DMS53 (cell line): ENCODE results near the gene ADAM12.
"Not testable (repeated sequence)": the region's sequence is repeated elsewhere in the genome, so short reads cannot be mapped to it uniquely, and the experiment has no call there.

ENCODE experiments used
- DNase-seq: peaks from one replicate; lab custom pipeline; 2025; lab: John Stamatoyannopoulos, UW

The ADAM12 gene

DNA sequence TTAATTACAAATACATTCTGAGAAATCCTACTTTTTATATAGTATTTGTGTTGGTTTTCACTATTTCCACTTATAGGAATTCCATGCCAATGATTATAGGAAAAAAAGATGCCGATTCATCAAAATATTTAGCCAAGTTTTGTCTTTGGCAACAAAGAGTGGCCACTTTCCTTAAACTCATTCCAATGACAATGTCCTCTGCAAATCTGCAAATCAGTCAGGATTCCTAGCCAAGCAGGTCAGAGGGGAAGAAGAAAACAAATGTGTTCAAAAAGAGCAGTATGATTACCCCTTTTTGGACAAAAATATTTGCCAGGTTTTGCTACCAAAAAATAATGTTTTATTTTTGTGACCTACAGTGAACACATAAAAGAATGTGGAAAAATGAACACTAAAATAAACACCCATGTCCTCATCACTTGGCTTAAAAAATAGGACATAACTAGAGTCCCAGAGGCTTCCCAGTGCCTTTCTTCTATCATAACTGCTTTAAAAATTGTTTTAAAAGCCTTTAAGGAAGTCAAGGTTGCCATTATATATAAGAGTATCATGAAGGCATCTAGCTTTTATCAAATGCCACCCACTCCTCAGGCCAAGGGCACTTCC, 125.9 kb downstream of the ADAM12 start:
- DNase-seq, result no peak

DNA sequence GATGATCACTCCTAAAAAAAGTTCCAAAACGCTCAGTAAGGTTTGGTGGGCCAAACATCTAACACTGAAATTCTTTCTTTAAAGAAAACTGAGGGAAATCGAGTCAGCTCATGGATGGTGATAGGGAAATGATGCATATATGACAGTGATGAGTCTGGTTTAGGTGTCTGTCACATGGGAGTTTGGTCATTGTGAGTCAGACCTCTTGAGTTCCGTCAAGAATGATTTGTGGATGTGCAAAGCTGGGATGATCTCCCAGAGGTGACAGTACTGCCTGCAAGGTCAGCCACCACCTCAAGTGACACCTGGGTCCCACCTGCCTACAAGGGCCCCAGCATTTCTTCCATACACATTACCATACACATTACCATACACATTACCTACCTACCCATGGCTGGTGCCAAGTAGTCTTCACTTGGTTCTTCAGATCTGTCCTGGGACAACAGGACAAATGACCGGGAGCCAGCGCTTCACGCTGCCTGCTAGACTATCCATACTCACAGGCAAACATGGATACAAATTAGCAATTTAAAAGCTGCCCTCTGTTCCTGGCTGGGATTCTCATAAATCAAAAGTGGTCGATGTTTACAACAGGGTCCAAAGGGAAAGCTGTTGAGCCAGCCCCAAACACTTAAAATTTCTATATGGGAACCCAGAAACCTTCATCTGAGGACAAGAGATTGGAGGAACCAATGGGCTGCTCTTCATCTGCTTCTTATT, 128.4 kb downstream of the ADAM12 start:
- DNase-seq, result peak; percentile 63

DNA sequence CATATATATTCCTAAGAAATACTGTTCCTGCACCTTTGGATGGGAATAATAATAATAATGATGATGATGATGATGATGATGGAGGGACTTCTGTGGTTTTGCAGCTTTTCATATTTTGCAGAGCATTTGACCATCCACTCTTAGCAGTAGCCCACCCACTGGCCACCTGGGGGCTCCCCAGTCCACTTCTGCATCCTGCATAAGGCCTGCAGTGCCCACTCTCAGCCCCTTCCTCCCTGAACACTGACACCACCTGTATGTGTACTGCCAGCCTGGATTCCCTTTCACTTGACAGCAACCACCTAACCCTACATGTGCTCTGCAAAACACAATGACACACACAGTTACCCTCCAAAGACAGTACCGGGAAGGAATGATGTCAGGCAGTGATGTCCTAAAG, 131.4 kb downstream of the ADAM12 start:
- no peak for DNase-seq

DNA sequence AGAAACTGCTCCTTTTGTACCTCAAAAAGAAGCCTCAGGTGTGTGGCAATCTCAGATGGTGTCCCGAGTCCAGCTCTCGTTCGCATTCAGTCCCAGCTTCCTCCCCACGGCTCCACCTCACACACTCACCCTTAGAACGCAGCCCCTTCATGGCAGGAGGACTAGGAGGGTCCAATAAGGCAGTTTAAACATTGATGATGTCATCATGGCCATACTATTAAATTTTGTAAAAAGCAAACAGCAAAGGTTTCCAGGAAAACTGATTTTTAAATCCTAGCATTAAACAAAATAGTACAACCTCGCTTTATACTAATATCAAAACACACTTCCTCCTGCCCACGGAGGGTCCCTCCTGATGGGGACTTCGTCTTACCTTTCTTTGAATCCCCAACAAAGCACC, 133.0 kb downstream of the ADAM12 start:
- no peak for DNase-seq

DNA sequence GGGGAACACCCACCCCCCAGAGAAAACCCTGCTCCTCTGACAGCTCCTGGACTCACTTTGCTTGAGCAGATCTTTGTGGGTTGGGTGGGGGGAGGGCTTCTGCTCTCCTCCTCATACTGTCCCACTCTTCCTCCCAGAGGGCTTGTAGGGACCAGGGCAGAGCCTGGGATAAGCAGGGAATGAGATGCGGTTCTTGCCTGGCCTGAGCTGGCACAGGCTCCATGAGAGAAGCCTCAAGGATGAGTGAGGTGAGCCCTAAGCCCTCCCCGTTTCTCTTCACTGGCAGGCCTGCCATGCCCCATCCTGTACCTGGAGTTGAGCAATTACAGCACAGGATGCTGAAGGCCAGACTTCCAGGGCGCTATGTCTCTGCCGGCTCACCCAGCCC, 134.7 kb downstream of the ADAM12 start:
- no peak for DNase-seq

DNA sequence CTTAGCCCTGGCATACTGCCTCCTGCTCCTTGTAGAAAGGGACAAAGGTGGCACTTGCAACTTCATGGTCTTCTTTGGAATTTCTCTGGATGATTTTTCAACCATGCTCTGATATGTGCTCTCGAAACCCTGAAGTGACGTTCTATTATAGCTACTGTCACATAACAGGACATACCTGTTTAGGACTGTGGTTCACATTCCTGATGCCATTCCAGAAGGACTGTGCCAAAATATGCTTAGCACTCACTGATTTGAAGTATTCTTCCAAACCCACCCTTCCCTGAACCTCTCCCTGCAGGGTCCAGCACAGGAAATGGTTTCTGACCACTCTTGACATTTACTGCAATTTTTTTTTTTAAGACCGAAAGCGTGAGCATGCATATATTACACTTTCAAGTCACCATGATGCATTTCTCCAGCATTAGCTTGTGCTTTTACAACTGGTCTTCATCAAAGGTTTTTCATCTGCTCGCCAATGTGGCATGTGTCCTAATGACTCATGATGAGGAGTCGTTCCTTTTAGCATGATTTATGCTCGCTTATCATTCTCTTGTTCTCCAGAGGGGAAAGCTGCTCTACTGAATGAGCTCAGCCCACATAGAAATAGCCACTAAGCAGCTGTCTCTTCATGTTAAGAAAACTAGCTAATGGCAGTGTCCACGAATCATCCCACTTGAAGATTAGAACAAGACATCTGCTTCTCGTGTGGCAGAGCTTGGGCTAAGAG, 135.2 kb downstream of the ADAM12 start:
- no peak for DNase-seq

DNA sequence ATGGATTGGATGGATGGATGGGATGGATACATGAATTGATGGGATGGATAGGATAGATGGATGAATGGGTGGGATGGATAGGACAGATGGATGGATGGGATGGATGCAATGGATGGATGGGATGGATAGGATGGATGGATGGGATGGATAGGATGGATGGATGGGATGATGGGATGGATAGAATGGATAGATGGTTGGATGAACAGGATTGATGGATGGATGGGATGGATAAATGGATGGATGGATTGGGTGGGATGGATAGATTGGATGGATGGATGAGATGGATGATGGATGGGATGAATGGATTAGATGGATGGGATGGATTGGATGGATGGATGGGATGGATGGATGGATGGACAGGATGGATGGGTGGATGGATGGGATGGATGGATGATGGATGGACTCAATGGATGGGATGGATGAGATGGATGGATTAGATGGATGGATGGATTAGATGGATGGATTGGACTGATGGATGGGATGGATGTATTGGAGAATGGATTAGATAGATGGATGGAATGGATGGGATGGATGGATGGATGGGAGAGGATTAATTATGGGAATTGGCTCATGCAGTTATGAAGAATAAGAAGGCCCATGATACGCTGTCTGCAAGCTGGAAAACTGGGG, 136.4 kb downstream of the ADAM12 start:
- no peak for DNase-seq

DNA sequence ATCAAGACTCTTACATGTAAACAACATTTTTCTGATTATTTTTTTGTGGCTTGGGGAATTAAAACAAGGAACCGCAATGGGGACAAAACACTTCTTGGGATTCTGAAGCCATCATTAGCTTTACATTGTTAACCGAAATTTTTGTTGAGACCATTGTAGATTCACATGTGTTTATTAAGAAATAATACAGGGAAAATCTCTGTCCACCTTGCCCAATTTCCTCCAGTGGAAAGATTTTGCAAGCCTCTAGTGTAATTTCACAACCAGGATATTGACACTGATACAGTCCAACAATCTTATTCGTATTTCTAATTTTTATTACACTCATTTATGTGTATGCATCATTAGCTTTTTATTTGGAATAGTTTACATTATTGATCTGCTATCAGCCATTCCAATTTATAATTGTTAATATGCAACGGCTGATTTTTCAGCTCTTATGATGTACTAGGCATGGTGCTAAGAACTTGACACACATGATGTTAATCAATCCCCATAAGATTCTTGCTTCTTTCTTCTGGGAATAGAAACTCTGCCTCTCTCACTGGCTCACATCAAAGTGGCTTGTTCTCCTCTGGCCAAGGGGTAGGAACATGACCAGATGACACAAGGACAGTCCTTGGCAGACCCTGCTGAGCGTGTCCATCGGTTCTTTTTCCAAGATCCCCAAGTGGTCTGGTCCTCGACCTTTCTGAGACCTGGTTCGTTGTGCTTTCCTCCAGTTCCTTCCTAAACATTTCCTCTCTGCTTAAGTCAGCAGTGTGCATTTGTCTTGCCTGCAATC, 137.6 kb downstream of the ADAM12 start:
- DNase-seq, result no peak

DNA sequence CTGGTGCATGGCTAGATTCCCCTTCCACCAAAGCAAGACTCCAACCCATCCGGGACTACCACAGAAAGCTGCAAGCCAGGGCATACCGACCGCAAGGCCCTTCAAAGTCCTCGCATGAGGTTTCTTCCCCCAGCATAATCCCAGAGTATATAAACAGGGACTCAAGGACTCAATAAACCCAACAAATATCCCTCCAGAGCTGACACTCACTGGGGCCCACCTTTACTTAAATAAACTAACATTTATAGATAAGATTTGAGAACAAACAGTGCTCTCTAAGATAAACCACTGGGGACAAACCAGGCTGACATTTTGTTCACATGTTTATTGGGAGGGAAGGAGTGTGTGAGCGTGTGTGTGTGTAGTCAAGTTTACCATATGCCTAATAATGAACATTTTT, 138.2 kb downstream of the ADAM12 start:
- peak; percentile 53 for DNase-seq

DNA sequence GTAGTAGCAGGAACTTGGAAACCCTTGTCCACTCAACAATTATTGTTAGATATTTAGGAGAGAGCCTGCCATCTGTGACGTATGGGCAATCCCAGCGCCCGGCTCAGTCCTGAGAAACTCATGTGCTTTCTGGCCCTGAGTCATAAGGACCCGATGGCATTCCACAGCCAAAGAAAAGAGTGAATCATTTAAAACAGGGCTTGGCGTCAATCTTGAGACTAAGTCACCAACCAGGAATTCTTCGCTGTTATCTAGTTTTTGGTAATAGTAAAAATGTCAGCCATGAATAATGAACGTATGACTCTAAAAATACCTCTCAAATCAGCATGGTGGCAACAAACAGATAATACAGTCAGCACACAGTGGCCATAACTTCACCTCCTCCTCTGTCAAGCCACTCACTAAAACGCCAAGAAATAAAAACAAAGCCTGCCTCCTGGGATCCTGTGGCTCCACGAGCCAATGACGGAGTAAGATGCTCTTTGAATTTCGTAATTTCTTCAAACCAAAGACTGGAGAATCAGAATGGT, 140.8 kb downstream of the ADAM12 start:
- peak; percentile 49 for DNase-seq

DNA sequence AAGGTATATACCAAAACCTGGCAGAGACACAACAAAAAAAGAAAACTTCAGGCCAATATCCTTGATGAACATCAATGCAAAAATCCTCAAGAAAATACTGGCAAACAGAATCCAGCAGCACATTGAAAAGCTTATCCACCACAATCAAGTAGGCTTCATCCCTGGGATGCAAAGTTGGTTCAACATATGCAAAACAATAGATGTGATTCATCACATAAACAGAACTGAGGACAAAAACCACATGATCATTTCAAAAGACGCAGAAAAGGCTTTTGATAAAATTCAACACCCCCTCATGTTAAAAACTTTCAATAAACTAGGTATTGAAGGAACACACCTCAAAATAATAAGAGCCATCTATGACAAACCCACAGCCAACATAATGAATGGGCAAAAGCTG, 141.9 kb downstream of the ADAM12 start:
- not testable (repeated sequence) for DNase-seq

DNA sequence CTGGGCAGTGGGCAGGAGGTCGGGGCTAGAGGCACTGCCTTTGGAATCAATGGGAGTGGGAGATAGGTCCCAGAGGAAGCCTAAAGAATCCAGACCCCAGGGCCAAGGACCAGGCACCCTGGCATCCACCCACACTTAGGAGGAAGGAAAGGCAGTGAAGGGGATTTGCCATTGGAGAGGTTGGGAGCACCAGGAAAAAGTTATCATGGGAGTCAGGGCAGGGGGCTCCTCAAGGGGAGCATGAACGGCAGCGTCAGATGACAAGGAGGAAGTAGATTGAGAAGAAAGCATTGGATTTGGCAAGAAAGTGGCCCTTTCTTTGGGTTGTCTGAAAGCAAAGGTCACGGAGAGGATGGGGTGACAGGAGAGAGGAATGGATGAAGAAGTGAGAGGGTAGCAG, 142.8 kb downstream of the ADAM12 start:
- no peak for DNase-seq

DNA sequence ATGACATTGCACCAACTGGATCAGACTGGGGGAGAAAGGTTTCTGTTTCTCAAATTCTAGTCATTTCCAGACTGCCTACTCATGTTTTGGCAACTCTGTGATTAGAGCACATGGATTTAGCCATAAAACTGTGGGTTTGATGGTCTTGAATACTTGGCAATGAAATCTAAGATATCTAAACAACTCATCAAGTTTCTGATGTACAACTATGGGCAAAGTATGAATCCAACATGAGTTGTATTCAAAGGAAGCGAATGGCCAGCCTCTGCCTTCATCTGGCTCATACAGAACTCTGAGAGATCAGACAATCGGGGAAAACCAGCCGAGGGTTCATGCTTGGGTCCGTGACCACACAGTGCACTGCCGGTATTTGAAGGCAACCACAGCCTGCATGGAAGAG, 144.3 kb downstream of the ADAM12 start:
- DNase-seq, result no peak

DNA sequence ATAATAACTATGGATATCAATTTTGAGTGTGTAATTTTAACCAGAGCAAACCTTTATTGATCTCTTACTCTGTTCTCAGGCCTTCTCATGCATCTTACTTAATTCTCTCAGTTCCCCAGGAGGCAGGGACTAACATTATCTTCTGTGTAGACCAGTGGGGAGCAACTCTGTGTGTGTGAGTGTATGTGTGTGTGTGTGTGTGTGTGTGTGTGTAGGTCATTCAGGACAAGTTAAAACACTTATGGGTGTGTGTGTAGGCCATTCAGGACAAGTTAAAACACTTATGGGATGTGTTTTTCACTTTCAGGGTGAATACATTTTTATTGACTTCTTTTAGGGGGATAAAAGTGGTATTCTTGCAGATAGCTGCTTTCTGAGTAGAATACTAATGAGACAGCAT, 145.0 kb downstream of the ADAM12 start:
- no peak for DNase-seq

DNA sequence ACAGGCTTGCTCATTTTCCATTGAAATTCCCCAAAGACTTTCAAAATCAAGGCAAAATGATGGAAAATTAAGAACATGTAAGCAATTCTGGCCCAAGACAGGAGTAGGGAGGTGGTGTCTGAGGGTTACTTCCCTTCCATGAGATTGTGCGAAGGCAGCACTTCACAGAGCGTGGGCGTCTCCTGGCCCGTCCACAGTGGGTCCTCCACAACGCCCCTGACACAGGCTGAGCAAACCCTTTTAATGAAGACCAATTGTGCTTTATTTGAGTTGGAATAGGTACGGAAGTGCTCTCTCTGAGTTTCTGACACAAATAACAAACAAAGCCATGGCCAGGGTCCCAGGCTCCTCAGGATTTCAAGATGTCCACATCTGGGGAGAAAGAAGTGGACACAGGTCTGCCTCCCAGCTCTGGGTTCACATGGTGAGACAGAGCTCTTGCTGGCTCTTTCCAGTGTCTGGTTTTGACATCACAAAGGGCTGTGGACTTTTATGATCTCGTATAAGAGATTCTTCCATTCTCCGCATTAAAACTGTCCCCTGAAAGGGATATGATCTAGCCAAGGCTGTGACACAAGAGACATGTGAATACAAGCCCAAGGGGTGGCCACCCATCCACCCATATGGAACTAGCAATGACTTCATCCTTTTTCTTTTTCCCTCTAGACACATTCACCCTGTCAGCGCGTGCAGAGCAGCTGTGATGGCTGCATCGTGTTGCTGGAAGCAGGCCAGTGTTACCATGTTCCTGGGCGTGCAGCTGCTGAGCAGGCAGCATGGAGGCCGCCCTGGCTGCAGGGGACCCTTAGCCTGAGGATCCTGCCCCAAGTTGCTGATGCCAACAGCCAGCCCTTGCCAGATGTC, 145.6 kb downstream of the ADAM12 start:
- no peak for DNase-seq

DNA sequence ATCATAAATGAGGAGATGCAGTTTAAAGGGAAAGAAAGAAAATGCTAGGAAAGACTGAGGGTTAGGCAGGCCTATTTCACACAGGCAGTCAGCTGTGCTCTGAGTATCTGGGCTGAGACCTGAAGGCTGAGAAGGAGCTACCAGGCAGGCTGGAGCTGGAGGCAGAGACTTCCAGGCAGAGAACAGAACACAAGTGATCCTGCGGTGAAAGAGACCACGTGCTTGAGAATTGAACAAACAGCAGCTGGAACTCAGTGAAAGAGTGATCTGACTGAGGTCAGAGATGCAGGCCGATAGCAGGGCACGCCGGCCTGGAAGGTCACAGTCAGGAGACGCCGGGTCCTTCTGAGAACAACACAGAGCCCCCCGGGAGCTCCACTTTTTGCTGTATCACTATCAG, 147.8 kb downstream of the ADAM12 start:
- peak; percentile 84 for DNase-seq

DNA sequence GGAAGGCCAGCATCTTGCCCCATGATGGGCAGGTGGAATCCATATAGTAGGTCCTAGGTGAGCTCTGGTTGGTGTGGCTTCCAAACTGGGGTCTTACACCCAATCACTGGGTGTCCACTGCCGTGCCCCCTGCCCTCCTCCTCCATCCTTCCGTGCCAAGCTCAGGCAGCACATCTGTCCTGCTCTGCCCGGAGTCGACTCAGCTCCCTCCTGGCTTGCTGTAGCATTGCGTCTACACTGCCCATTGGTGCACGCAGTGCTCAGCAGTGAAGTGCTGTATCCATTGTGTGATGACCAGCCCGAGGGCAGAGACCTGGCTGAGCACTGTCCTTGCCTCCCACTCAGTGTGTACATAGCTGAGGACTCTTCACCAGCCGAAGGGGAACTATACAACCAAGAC, 148.4 kb downstream of the ADAM12 start:
- DNase-seq, result peak; percentile 35

DNA sequence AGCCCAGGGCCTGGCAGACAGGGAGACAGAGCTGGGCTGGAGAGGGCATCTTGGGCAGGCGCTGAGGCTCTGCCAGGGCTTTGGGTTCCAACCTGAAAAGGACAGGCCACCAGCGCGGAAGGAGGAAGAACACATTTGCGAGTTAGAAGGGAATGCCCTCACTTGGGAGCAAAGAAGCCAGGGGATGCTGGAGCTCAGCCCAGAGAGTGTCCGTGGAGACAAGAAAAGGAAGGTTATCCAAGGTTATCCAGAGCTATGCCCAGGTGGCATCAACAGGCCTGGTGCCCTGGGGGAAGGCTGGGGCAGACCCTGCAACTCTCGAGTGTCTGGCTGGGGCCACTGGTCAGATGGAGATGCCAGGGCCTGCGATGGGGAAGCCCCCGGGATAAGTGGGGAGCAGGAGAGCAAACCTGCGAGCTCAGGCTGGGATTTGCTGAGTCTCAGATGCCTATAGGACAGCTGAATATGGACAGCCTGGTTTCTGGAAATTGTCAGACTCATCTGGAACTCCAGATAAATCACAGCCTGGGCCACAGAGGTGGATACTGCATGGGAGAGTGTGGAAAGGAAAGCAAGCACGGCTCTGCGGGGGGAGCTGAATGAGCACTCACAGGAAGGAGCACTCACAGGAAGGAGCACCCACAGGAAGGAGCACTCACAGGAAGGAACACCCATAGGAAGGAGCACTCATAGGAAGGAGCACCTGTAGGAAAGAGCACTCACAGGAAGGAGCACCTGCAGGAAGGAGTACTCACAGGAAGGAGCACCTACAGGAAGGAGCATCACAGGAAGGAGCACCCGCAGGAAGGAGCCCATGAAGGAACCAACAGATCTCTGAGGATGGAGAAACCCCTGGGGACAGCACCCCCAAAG, 152.1 kb downstream of the ADAM12 start:
- no peak for DNase-seq

DNA sequence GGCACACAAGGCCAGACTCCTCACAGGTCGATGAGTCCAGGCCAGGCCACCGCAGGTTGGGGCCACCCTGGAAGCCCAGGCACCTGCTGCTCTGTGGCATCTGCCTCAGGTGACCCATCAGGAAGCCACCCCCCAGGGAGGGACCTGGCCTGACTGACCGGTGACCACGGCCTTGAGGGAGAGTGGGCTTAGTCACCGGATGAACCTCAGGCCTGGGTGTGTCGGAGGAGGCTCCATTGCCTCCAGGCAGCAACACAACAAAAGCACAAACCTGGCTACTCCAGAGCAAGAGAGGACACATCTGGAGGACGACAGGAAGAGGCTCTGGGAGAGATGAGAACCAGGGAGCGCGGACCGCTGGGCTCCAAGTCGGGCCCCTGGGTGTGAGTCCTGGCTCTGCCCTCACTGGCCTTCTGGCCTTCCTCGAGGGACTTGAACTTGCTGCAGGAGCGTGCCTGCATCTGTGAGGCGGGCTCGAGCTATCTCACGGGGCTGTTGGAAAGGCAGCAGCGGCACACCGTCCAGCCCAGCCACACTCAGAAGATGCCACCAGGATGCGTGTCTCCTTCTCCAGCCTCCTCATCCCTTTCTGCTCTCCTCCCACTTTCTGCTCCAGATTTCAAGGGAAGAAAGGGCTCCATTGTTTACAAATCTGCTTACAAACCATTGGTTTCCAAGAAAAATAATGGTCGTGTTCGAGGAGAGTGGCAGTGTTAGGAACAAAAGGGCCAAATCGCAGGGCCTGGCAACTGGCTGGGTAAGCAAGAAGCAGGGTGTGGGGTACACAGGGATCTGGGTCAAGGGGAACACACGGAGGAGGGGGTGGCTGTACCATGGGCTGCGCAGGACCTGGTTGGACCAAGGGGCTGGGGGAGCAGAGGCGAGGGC, 152.9 kb downstream of the ADAM12 start:
- no peak for DNase-seq
